ENCODE measurements around the gene HJV. TPM values are rescaled to one million over a fixed set of nuclear protein-coding genes. Genes with fewer than 3 reads are reported as not detected.

Gene HJV
- total and polyA plus RNA-seq, 2 of the 8 experiments (the other 6 are each of a cell fraction or from before 2014, with no cell fraction given), result 0.32 to 0.70 TPM

DNA sequence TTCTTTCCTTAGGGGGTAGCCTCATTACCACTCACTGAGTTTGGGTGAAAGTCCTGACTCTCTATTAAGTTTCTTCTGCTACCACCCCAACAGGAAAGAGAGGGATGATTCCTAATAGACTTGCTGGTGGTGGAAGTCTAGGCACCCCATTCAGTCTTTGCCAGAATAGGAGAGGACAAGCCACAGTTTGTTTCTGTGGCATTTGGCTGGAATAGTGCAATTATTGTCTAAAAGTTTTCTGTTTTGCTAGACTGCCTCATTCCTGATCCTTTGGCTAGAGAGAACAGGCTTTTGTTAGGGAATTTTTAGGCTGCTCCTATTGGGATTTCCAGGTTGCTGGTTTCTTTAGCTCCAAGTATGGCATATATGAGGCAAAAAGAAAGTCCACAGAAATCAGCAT is 9.9 kb upstream of the HJV start (continued):
- TF ChIP-seq, protein P1, sequence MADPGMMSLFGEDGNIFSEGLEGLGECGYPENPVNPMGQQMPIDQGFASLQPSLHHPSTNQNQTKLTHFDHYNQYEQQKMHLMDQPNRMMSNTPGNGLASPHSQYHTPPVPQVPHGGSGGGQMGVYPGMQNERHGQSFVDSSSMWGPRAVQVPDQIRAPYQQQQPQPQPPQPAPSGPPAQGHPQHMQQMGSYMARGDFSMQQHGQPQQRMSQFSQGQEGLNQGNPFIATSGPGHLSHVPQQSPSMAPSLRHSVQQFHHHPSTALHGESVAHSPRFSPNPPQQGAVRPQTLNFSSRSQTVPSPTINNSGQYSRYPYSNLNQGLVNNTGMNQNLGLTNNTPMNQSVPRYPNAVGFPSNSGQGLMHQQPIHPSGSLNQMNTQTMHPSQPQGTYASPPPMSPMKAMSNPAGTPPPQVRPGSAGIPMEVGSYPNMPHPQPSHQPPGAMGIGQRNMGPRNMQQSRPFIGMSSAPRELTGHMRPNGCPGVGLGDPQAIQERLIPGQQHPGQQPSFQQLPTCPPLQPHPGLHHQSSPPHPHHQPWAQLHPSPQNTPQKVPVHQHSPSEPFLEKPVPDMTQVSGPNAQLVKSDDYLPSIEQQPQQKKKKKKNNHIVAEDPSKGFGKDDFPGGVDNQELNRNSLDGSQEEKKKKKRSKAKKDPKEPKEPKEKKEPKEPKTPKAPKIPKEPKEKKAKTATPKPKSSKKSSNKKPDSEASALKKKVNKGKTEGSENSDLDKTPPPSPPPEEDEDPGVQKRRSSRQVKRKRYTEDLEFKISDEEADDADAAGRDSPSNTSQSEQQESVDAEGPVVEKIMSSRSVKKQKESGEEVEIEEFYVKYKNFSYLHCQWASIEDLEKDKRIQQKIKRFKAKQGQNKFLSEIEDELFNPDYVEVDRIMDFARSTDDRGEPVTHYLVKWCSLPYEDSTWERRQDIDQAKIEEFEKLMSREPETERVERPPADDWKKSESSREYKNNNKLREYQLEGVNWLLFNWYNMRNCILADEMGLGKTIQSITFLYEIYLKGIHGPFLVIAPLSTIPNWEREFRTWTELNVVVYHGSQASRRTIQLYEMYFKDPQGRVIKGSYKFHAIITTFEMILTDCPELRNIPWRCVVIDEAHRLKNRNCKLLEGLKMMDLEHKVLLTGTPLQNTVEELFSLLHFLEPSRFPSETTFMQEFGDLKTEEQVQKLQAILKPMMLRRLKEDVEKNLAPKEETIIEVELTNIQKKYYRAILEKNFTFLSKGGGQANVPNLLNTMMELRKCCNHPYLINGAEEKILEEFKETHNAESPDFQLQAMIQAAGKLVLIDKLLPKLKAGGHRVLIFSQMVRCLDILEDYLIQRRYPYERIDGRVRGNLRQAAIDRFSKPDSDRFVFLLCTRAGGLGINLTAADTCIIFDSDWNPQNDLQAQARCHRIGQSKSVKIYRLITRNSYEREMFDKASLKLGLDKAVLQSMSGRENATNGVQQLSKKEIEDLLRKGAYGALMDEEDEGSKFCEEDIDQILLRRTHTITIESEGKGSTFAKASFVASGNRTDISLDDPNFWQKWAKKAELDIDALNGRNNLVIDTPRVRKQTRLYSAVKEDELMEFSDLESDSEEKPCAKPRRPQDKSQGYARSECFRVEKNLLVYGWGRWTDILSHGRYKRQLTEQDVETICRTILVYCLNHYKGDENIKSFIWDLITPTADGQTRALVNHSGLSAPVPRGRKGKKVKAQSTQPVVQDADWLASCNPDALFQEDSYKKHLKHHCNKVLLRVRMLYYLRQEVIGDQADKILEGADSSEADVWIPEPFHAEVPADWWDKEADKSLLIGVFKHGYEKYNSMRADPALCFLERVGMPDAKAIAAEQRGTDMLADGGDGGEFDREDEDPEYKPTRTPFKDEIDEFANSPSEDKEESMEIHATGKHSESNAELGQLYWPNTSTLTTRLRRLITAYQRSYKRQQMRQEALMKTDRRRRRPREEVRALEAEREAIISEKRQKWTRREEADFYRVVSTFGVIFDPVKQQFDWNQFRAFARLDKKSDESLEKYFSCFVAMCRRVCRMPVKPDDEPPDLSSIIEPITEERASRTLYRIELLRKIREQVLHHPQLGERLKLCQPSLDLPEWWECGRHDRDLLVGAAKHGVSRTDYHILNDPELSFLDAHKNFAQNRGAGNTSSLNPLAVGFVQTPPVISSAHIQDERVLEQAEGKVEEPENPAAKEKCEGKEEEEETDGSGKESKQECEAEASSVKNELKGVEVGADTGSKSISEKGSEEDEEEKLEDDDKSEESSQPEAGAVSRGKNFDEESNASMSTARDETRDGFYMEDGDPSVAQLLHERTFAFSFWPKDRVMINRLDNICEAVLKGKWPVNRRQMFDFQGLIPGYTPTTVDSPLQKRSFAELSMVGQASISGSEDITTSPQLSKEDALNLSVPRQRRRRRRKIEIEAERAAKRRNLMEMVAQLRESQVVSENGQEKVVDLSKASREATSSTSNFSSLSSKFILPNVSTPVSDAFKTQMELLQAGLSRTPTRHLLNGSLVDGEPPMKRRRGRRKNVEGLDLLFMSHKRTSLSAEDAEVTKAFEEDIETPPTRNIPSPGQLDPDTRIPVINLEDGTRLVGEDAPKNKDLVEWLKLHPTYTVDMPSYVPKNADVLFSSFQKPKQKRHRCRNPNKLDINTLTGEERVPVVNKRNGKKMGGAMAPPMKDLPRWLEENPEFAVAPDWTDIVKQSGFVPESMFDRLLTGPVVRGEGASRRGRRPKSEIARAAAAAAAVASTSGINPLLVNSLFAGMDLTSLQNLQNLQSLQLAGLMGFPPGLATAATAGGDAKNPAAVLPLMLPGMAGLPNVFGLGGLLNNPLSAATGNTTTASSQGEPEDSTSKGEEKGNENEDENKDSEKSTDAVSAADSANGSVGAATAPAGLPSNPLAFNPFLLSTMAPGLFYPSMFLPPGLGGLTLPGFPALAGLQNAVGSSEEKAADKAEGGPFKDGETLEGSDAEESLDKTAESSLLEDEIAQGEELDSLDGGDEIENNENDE (IDR thresholded peaks at IDR 0.05; ENCODE audit: insufficient replicate concordance, low read length), result no peak
- no peak for TF ChIP-seq FOSL1 (IDR thresholded peaks at IDR 0.05; ENCODE audit: insufficient read depth, low read depth, low read length)
- TF ChIP-seq KDM1A (IDR thresholded peaks at IDR 0.05; ENCODE audit: borderline replicate concordance, low read length), result no peak
- no peak for TF ChIP-seq YY1 (IDR thresholded peaks at IDR 0.05; ENCODE audit: low read depth, low read length)
- no peak for TF ChIP-seq SIN3A (conservative IDR thresholded peaks at IDR 0.05 in 1 of 2, IDR thresholded peaks at IDR 0.05 in 1 of 2; ENCODE audit: low read depth in 1 of 2, low read length in 2 of 2)
- no peak for TF ChIP-seq SAP30 (IDR thresholded peaks at IDR 0.05; ENCODE audit: insufficient read depth, insufficient replicate concordance, low read length)
- TF ChIP-seq SRF (IDR thresholded peaks at IDR 0.05; ENCODE audit: low read depth, low read length), result no peak
- no peak for TF ChIP-seq SP4 (IDR thresholded peaks at IDR 0.05; ENCODE audit: low read length)
- no peak for TF ChIP-seq RNF2 (IDR thresholded peaks at IDR 0.05; ENCODE audit: borderline replicate concordance, low read depth, low read length, missing control alignments, poor library complexity, severe bottlenecking)
- TF ChIP-seq CEBPB (IDR thresholded peaks at IDR 0.05; ENCODE audit: low read depth, low read length), result no peak
